Measurements from ENCODE around the gene FJX1.

DNA sequence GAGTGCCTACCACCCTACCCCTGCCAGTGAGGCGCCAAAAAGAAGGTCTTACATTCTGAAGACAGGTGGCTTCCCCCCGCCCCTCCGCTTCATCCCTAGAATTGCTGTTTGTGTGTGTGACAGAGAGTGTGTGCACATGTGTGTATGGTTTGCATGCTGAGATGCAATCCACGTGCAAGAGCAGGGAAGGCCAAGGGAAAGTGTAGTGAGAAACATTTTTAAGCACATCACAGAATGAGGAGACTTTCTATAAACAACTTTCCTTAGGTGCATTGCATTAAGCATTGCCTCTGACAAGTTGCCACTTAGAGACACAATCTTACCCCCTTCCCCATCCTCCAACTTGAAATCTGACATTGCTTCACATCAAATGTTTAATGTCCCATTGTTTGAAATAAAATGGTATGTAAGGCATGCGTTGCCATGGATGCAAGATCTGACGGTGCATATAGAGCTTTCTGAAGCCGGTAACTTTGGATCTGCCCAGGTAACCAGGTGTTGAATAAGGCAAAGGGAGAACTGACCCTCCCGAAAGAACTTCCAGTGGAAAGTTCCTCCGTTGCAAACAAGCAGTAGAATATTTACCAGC is 21.4 kb downstream of the FJX1 start:
- TF ChIP-seq POLR2A (IDR thresholded peaks at IDR 0.05), result no peak
- TF ChIP-seq, protein P1, sequence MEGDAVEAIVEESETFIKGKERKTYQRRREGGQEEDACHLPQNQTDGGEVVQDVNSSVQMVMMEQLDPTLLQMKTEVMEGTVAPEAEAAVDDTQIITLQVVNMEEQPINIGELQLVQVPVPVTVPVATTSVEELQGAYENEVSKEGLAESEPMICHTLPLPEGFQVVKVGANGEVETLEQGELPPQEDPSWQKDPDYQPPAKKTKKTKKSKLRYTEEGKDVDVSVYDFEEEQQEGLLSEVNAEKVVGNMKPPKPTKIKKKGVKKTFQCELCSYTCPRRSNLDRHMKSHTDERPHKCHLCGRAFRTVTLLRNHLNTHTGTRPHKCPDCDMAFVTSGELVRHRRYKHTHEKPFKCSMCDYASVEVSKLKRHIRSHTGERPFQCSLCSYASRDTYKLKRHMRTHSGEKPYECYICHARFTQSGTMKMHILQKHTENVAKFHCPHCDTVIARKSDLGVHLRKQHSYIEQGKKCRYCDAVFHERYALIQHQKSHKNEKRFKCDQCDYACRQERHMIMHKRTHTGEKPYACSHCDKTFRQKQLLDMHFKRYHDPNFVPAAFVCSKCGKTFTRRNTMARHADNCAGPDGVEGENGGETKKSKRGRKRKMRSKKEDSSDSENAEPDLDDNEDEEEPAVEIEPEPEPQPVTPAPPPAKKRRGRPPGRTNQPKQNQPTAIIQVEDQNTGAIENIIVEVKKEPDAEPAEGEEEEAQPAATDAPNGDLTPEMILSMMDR (IDR thresholded peaks at IDR 0.05), result no peak

All from ovary (tissue), 3 donors.